ENCODE measurements around the gene GLOD5. TPM values are rescaled to one million over a fixed set of nuclear protein-coding genes. Genes with fewer than 3 reads are reported as not detected.

GLOD5 gene
- total and polyA plus RNA-seq, 9 of the 15 experiments (the other 6 are each of a cell fraction or from before 2014, with no cell fraction given) = 0.27 to 4.4 (median 2.2) TPM

DNA sequence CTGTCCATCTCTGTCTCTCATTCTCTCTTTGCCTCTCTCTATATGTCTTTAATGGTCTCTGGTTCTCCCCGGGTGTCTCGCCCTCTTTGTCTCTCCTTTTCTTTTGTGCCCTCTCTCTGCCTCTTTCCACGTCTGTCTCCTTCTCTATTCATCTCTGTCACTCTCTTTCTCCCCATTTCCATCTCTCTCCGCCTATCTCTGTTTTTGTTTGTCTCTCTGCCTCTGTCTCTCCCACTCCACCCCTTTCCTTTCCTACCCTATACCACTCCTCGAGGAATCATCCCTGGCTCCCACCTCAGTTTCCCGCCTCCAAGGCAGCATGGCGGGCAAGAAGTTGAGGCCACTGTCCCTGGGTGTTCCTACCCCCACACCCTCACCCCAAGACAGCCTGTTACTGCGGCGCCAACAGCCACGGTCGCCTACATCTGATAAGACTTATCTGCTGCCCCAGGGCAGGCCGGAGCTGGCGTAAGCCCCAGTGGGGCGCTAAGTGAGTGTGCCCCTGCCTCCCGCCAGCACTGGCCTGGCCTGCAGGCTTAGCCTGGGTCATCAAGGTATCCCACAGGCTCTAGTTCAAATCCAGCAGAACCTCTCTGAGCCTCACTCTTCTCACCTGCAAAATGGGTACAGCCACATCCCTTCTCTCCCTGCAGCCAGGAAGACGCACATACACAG lies 24.1 kb downstream of the GLOD5 start:
- Histone ChIP-seq H3K9me1 (ENCODE audit: control insufficient read depth, insufficient read depth, low read length) (no peaks in the 10 kb centered on the region), H3K27me3 (ENCODE audit: control insufficient read depth in 2 of 2, insufficient read depth in 2 of 2, low read length in 2 of 2) (no peaks in the 10 kb centered on the region), H3K4me1 (replicated peaks in 1 of 2; ENCODE audit: control insufficient read depth in 2 of 2, insufficient read depth in 2 of 2, low read length in 2 of 2) (peaks cover 32 to 58% of the 10 kb centered on the region in 2 experiments; a peak in 4 of 5 replicates), H4K20me1 (replicated peaks; ENCODE audit: control insufficient read depth, insufficient read depth, low read length) (no peaks in the 10 kb centered on the region), H3K27ac (ENCODE audit: extremely low read depth, low read depth, low read length) (peak overlapping the region; percentile 76), H3K9me3 (replicated peaks; ENCODE audit: control insufficient read depth, insufficient read depth, low read depth, low read length) (no peaks in the 10 kb centered on the region), H3K4me2 (ENCODE audit: insufficient read depth, low read length) (peak overlapping the region; percentile 93), H2AFZ (ENCODE audit: low read depth, low read length) (peak overlapping the region; percentile 56), H3K9ac (ENCODE audit: insufficient read depth in 1 of 2, low read depth in 2 of 2, low read length in 2 of 2) (peak overlapping the region; percentile 53 to 94), H3K4me3 (peak overlapping the region; percentile 75), H3K36me3 (ENCODE audit: control insufficient read depth, insufficient read depth, low read length) (peaks cover 25% of the 10 kb centered on the region; the same call in 1 of the 3 replicates), H3K79me2 (ENCODE audit: control insufficient read depth, insufficient read depth, low read length) (peaks cover 83% of the 10 kb centered on the region)
- FAIRE-seq = peak; percentile 66
- BruUV-seq (replicated peaks) = no TSS peak
- DNase-seq (ENCODE audit: extremely low read depth in 1 of 4, low spot score in 3 of 4) = peak; percentile 52 to 77 (median 62)
- ChIA-PET POLR2A (no interaction called here), CTCF (ENCODE audit: low intra/inter-chr PET ratio) (no interaction called here)
- WGBS (ENCODE audit: insufficient coverage, low coverage, missing lambda C conversion rate) = 3% methylated on average over 16 of the region's 16 CpGs
- peak; percentile 10 for ATAC-seq
- intact Hi-C loops (cut with micrococcal nuclease) = loop anchor here (5.0 kb wide), 1 partner anchor 88 kb away; the partner anchor contains the start of gene SUV39H1
- in situ Hi-C loops (cut with MboI) = no loop called here
- peak; percentile 91 for TF ChIP-seq ARID1B (IDR thresholded peaks at IDR 0.05)
- peak; percentile 69 for TF ChIP-seq NFIC (IDR thresholded peaks at IDR 0.05)
- 0 out of 2 replicates have a peak, but pooled peaks have one; percentile 45 for TF ChIP-seq LCOR (CRISPR knock-in tag; IDR thresholded peaks at IDR 0.05)
- peak; percentile 96 for TF ChIP-seq CHD4 (IDR thresholded peaks at IDR 0.05; ENCODE audit: insufficient read depth, insufficient replicate concordance, low read depth, low read length, poor library complexity, severe bottlenecking)
- TF ChIP-seq CC2D1A (IDR thresholded peaks at IDR 0.05) = peak; percentile 22; the same call in 1 of the 2 replicates
- TF ChIP-seq, protein P1, sequence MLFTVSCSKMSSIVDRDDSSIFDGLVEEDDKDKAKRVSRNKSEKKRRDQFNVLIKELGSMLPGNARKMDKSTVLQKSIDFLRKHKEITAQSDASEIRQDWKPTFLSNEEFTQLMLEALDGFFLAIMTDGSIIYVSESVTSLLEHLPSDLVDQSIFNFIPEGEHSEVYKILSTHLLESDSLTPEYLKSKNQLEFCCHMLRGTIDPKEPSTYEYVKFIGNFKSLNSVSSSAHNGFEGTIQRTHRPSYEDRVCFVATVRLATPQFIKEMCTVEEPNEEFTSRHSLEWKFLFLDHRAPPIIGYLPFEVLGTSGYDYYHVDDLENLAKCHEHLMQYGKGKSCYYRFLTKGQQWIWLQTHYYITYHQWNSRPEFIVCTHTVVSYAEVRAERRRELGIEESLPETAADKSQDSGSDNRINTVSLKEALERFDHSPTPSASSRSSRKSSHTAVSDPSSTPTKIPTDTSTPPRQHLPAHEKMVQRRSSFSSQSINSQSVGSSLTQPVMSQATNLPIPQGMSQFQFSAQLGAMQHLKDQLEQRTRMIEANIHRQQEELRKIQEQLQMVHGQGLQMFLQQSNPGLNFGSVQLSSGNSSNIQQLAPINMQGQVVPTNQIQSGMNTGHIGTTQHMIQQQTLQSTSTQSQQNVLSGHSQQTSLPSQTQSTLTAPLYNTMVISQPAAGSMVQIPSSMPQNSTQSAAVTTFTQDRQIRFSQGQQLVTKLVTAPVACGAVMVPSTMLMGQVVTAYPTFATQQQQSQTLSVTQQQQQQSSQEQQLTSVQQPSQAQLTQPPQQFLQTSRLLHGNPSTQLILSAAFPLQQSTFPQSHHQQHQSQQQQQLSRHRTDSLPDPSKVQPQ (CRISPR knock-in tag; IDR thresholded peaks at IDR 0.05; ENCODE audit: borderline replicate concordance) = no peak
- TF ChIP-seq SAFB2 (IDR thresholded peaks at IDR 0.05; ENCODE audit: borderline replicate concordance, low read depth, low read length, severe bottlenecking) = no peak
- TF ChIP-seq, protein P2, sequence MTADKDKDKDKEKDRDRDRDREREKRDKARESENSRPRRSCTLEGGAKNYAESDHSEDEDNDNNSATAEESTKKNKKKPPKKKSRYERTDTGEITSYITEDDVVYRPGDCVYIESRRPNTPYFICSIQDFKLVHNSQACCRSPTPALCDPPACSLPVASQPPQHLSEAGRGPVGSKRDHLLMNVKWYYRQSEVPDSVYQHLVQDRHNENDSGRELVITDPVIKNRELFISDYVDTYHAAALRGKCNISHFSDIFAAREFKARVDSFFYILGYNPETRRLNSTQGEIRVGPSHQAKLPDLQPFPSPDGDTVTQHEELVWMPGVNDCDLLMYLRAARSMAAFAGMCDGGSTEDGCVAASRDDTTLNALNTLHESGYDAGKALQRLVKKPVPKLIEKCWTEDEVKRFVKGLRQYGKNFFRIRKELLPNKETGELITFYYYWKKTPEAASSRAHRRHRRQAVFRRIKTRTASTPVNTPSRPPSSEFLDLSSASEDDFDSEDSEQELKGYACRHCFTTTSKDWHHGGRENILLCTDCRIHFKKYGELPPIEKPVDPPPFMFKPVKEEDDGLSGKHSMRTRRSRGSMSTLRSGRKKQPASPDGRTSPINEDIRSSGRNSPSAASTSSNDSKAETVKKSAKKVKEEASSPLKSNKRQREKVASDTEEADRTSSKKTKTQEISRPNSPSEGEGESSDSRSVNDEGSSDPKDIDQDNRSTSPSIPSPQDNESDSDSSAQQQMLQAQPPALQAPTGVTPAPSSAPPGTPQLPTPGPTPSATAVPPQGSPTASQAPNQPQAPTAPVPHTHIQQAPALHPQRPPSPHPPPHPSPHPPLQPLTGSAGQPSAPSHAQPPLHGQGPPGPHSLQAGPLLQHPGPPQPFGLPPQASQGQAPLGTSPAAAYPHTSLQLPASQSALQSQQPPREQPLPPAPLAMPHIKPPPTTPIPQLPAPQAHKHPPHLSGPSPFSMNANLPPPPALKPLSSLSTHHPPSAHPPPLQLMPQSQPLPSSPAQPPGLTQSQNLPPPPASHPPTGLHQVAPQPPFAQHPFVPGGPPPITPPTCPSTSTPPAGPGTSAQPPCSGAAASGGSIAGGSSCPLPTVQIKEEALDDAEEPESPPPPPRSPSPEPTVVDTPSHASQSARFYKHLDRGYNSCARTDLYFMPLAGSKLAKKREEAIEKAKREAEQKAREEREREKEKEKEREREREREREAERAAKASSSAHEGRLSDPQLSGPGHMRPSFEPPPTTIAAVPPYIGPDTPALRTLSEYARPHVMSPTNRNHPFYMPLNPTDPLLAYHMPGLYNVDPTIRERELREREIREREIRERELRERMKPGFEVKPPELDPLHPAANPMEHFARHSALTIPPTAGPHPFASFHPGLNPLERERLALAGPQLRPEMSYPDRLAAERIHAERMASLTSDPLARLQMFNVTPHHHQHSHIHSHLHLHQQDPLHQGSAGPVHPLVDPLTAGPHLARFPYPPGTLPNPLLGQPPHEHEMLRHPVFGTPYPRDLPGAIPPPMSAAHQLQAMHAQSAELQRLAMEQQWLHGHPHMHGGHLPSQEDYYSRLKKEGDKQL (CRISPR knock-in tag; IDR thresholded peaks at IDR 0.05; ENCODE audit: borderline replicate concordance) = no peak
- peak; percentile 82 for TF ChIP-seq DPF2 (IDR thresholded peaks at IDR 0.05)
- peak; percentile 98 for TF ChIP-seq CBX1 (IDR thresholded peaks at IDR 0.05; ENCODE audit: low read depth)
- peak; percentile 32 to 54; a peak in 2 of 4 replicates for TF ChIP-seq MLLT1 (IDR thresholded peaks at IDR 0.05)
- TF ChIP-seq NFE2 (IDR thresholded peaks at IDR 0.05; ENCODE audit: low read depth) = no peak
